Measurements from ENCODE around the gene DIS3L2. TPM values are rescaled to one million over a fixed set of nuclear protein-coding genes. Genes with fewer than 3 reads are reported as not detected.

The DIS3L2 gene
- total RNA-seq, 2 donors from 2014 or later, result 39.5 to 42.4 TPM

- H3K36me3 ChIP-seq (ENCODE audit: control insufficient read depth, insufficient read depth, low read length), result no peaks in the 10 kb centered on the region
- no peak overlapping the region for H3K4me3 ChIP-seq (ENCODE audit: low read length)
- H3K27me3 ChIP-seq (ENCODE audit: control insufficient read depth, insufficient read depth, low read length, poor library complexity, severe bottlenecking), result no peaks in the 10 kb centered on the region
- TF ChIP-seq, protein P1, sequence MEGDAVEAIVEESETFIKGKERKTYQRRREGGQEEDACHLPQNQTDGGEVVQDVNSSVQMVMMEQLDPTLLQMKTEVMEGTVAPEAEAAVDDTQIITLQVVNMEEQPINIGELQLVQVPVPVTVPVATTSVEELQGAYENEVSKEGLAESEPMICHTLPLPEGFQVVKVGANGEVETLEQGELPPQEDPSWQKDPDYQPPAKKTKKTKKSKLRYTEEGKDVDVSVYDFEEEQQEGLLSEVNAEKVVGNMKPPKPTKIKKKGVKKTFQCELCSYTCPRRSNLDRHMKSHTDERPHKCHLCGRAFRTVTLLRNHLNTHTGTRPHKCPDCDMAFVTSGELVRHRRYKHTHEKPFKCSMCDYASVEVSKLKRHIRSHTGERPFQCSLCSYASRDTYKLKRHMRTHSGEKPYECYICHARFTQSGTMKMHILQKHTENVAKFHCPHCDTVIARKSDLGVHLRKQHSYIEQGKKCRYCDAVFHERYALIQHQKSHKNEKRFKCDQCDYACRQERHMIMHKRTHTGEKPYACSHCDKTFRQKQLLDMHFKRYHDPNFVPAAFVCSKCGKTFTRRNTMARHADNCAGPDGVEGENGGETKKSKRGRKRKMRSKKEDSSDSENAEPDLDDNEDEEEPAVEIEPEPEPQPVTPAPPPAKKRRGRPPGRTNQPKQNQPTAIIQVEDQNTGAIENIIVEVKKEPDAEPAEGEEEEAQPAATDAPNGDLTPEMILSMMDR (conservative IDR thresholded peaks at IDR 0.05), result no peak
- no peak for DNase-seq
- 78 to 96% methylated on average over 1 to 2 of the region's 2 CpGs for WGBS, 2 experiments (ENCODE audit: insufficient coverage in 1 of 2, insufficient read length in 1 of 2)
- H3K27me3 Mint-ChIP-seq (ENCODE audit: insufficient read depth), result no peaks in the 10 kb centered on the region
- peaks cover 15% of the 10 kb centered on the region for H3K36me3 Mint-ChIP-seq (ENCODE audit: low read depth)
- H3K4me1 ChIP-seq (ENCODE audit: control insufficient read depth, insufficient read depth, low read length), result peaks cover 9% of the 10 kb centered on the region
- H3K27ac ChIP-seq (ENCODE audit: low read depth, low read length), result no peak overlapping the region
- H3K4me3 Mint-ChIP-seq, result no peak overlapping the region
- H3K9me3 Mint-ChIP-seq, result peaks cover under 1% of the 10 kb centered on the region
- H3K9ac ChIP-seq (ENCODE audit: extremely low read depth, low read length, poor library complexity, severe bottlenecking), result no peak overlapping the region
- H3K9me3 ChIP-seq (ENCODE audit: control insufficient read depth, low read length), result no peaks in the 10 kb centered on the region
- peaks cover 14% of the 10 kb centered on the region for H3K4me1 Mint-ChIP-seq
- no peak overlapping the region for H3K27ac Mint-ChIP-seq
These were observed 238.7 kb downstream of the DIS3L2 start for GRCh38 chr2:232200195-232200594.

DNA sequence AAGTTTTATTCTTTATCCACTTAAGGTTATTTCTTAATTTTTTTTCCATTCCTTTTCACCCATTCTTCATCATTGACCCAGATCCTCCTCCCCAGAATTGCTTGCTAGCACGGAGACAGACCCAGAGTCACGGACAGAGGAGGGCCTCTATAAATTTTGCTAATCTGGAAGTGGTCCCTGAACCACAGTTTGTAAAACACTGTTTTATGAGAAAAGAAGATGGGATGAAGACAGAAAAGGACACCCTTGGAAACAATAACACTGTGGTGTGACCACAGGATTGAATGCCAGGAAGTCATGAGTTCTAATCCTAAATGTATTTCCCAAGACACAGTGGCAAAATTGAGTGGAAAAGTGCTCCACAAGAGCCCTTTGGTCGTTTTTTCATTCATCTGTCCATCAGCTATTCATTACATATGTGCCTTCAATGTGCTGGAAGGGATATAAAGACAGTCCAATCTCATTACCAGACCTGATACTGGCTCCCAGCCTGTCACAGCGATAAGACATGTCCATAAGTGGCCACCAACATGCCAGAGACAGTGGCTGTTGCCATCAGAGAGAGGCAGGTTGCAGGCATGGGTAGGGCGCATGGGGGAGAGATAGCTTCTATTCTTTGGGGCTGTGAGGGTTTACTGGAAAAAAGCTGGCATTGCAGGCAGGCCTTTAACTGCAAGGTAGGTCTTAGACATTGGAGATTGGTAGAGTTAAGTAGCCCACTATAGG lies 241.8 kb downstream of the DIS3L2 start:
- H3K9me3 ChIP-seq (ENCODE audit: control insufficient read depth, low read length), result no peaks in the 10 kb centered on the region
- peaks cover 9% of the 10 kb centered on the region for H3K4me1 ChIP-seq (ENCODE audit: control insufficient read depth, insufficient read depth, low read length)

DNA sequence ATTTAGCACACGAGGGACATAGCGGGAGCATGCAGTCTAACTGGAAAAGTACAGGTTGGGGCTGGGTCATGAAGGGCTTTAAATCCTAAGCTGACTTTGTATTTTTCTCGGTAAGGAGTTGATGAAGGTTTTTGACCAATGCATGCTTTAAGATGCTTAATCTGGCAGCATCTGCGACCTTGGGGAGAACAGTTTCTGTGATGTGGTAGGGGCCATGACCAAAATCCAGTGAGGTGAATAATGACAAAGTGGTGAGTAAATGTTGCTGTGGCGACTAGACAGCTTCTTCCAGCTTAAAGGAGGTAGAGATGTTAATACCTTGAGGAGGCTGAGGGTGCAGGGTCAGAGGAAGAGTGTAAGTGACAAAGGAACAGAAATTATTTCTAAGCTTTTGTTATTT lies 242.4 kb downstream of the DIS3L2 start:
- Mint-ChIP-seq H3K27ac (no peak overlapping the region), H3K4me3 (no peak overlapping the region)

More for the DNA sequence above, 241.8 kb downstream of the DIS3L2 start:
- TF ChIP-seq, protein P1 (conservative IDR thresholded peaks at IDR 0.05), result no peak
- Histone ChIP-seq H3K4me3 (ENCODE audit: low read length) (no peak overlapping the region), H3K27ac (ENCODE audit: low read depth, low read length) (no peak overlapping the region), H3K27me3 (ENCODE audit: control insufficient read depth, insufficient read depth, low read length, poor library complexity, severe bottlenecking) (no peaks in the 10 kb centered on the region), H3K9ac (ENCODE audit: extremely low read depth, low read length, poor library complexity, severe bottlenecking) (no peak overlapping the region), H3K36me3 (ENCODE audit: control insufficient read depth, insufficient read depth, low read length) (no peaks in the 10 kb centered on the region)
- Mint-ChIP-seq H3K27me3 (ENCODE audit: insufficient read depth) (no peaks in the 10 kb centered on the region), H3K36me3 (ENCODE audit: low read depth) (peaks cover 14% of the 10 kb centered on the region), H3K4me3 (no peak overlapping the region), H3K27ac (no peak overlapping the region), H3K9me3 (no peaks in the 10 kb centered on the region), H3K4me1 (peaks cover 10% of the 10 kb centered on the region)
- WGBS, 2 experiments (ENCODE audit: insufficient coverage in 1 of 2, insufficient read length in 1 of 2), result 93 to 95% methylated on average over 3 to 5 of the region's 5 CpGs
- DNase-seq, result no peak

More for the DNA sequence above, 242.4 kb downstream of the DIS3L2 start:
- peaks cover 14% of the 10 kb centered on the region for H3K36me3 Mint-ChIP-seq (ENCODE audit: low read depth)
- Histone ChIP-seq H3K27me3 (ENCODE audit: control insufficient read depth, insufficient read depth, low read length, poor library complexity, severe bottlenecking) (no peaks in the 10 kb centered on the region), H3K27ac (ENCODE audit: low read depth, low read length) (no peak overlapping the region), H3K4me3 (ENCODE audit: low read length) (no peak overlapping the region), H3K4me1 (ENCODE audit: control insufficient read depth, insufficient read depth, low read length) (peaks cover 9% of the 10 kb centered on the region), H3K36me3 (ENCODE audit: control insufficient read depth, insufficient read depth, low read length) (no peaks in the 10 kb centered on the region), H3K9ac (ENCODE audit: extremely low read depth, low read length, poor library complexity, severe bottlenecking) (no peak overlapping the region), H3K9me3 (ENCODE audit: control insufficient read depth, low read length) (no peaks in the 10 kb centered on the region)
- peaks cover 10% of the 10 kb centered on the region for H3K4me1 Mint-ChIP-seq
- no peaks in the 10 kb centered on the region for H3K27me3 Mint-ChIP-seq (ENCODE audit: insufficient read depth)
- TF ChIP-seq, protein P1 (conservative IDR thresholded peaks at IDR 0.05), result no peak
- 94 to 98% methylated on average over 5 of the region's 5 CpGs for WGBS, 2 experiments (ENCODE audit: insufficient coverage in 1 of 2, insufficient read length in 1 of 2)
- no peak for DNase-seq
- H3K9me3 Mint-ChIP-seq, result no peaks in the 10 kb centered on the region

Data from endodermal cell (in vitro differentiated cells).